A549 (cell line): ENCODE measurements around the gene PDE7B. TPM values are rescaled to one million over a fixed set of nuclear protein-coding genes. Genes with fewer than 3 reads are reported as not detected.

Experiments
- ATAC-seq, 2 experiments: fragments of 200-7000 bp in 1 of 2; fragments of >200 bp in 1 of 2; cut with Nextera tagmentation in 1 of 2; cut with Tn5 transposase in 1 of 2; 3 replicates each; pipeline versions ENCODE4 v1.8.0 to v1.9.1; 2018 to 2020; ENCODE audit warnings: mild to moderate bottlenecking in 1 of 2, moderate library complexity in 1 of 2
- CTCF ChIA-PET: fragments of 300-600 bp; sonication (Branson Sonifier 250); formaldehyde crosslinking; extraction: SDS; loops from one replicate; lab custom pipeline; 2021; ENCODE audit warnings: antibody characterized with exemption, inconsistent platforms; lab: Yijun Ruan, JAX
- POLR2A ChIA-PET: fragments of 350-600 bp; formaldehyde crosslinking; extraction: SDS; loops from one replicate; lab custom pipeline; 2021; ENCODE audit warnings: antibody characterized with exemption, inconsistent platforms; lab: Yijun Ruan, JAX
- DNase-seq, 2 experiments: peaks; one replicate each; pipeline versions ENCODE4 v3.0.0 to v3.0.0-alpha.2; 2011 to 2016; ENCODE audit warnings: low read depth in 1 of 2, low spot score in 1 of 2
- FAIRE-seq: peaks from 2 replicates; lab custom pipeline; 2011; peaks lifted over from hg19 to GRCh38; lab: Jason Lieb, UNC
- H3K27ac ChIP-seq, 2 experiments: fragments of >200 bp; sonication (Bioruptor Twin); formaldehyde crosslinking; 3 replicates each; pipeline ENCODE4 v1.5.1; 2016 to 2017
- H3K4me1 ChIP-seq: fragments of >200 bp; sonication (Bioruptor Twin); formaldehyde crosslinking; 3 replicates; pipeline ENCODE4 v1.6.1; 2016
- H3K4me2 ChIP-seq: fragments of >200 bp; sonication (Bioruptor Twin); formaldehyde crosslinking; 3 replicates; pipeline ENCODE4 v1.6.1; 2016
- H3K4me3 ChIP-seq: fragments of >200 bp; sonication (Bioruptor Twin); formaldehyde crosslinking; 3 replicates; pipeline ENCODE4 v1.5.1; 2016
- H3K9me3 ChIP-seq: fragments of >200 bp; sonication (Bioruptor Twin); formaldehyde crosslinking; 3 replicates; pipeline ENCODE4 v1.6.1; 2016
- CHD2 ChIP-seq: fragments of 150-350 bp; IDR thresholded peaks from 2 replicates; pipeline ENCODE4 v1.6.1; 2014; ENCODE audit warnings: low read length; ENCODE audit not compliant: partially characterized antibody
- EHMT2 ChIP-seq: fragments of 200-600 bp; sonication (generic); IDR thresholded peaks from 2 replicates; pipeline ENCODE4 v1.6.1; 2016; ENCODE audit warnings: antibody characterized with exemption, low read depth, mild to moderate bottlenecking, moderate library complexity
- ESRRA ChIP-seq: fragments of 150-350 bp; IDR thresholded peaks from 2 replicates; pipeline ENCODE4 v1.6.1; 2014; ENCODE audit warnings: mild to moderate bottlenecking, low read length, borderline replicate concordance
- FOSB ChIP-seq: fragments of 250-450 bp; sonication (Bioruptor Pico); IDR thresholded peaks from 2 replicates; pipeline ENCODE4 v1.5.0; 2020; ENCODE audit warnings: mild to moderate bottlenecking, moderate library complexity
- FOSL2 ChIP-seq, 2 experiments: fragments of 450-650 bp in 1 of 2; fragments of >200 bp in 1 of 2; sonication (Bioruptor Twin) in 1 of 2; formaldehyde crosslinking; IDR thresholded peaks; 2 replicates each; pipeline versions ENCODE4 v1.5.0 to v1.6.1; 2016 to 2020; ENCODE audit warnings: mild to moderate bottlenecking in 1 of 2, moderate library complexity in 1 of 2
- FOXS1 ChIP-seq: fragments of 250-450 bp; sonication (Bioruptor Pico); IDR thresholded peaks from 2 replicates; pipeline ENCODE4 v1.5.0; 2020; ENCODE audit warnings: mild to moderate bottlenecking, moderate library complexity
- GATA3 ChIP-seq: IDR thresholded peaks from 2 replicates; pipeline ENCODE4 v1.6.1; 2012; ENCODE audit warnings: borderline replicate concordance
- HEYL ChIP-seq: fragments of 250-450 bp; sonication (Bioruptor Pico); IDR thresholded peaks from 2 replicates; pipeline ENCODE4 v1.8.0; 2021; ENCODE audit warnings: mild to moderate bottlenecking, moderate library complexity
- JUNB ChIP-seq: fragments of >200 bp; sonication (Bioruptor Twin); formaldehyde crosslinking; IDR thresholded peaks from 2 replicates; pipeline ENCODE4 v1.6.1; 2016
- KDM1A ChIP-seq: fragments of 200-600 bp; sonication (generic); IDR thresholded peaks from 2 replicates; pipeline ENCODE4 v1.6.1; 2016; ENCODE audit warnings: low read depth, mild to moderate bottlenecking
- KDM5A ChIP-seq: fragments of 200-600 bp; sonication (generic); IDR thresholded peaks from 2 replicates; pipeline ENCODE4 v1.6.1; 2016; ENCODE audit warnings: antibody characterized with exemption, mild to moderate bottlenecking
- MAFK ChIP-seq: fragments of 450-650 bp; IDR thresholded peaks from 2 replicates; pipeline ENCODE4 v1.6.1; 2014; ENCODE audit not compliant: partially characterized antibody
- NFE2L2 ChIP-seq: fragments of 150-350 bp; conservative IDR thresholded peaks from 2 replicates; pipeline ENCODE4 v1.6.1; 2014; ENCODE audit warnings: low read length
- NPAS2 ChIP-seq: fragments of 250-450 bp; sonication (Bioruptor Pico); IDR thresholded peaks from 2 replicates; pipeline ENCODE4 v1.8.0; 2022; ENCODE audit warnings: mild to moderate bottlenecking, moderate library complexity, borderline replicate concordance
- NR3C1 ChIP-seq: fragments of >200 bp; sonication (Bioruptor Twin); formaldehyde crosslinking; IDR thresholded peaks from 3 replicates; pipeline ENCODE4 v1.6.1; 2017
- RAD21 ChIP-seq, 2 experiments: fragments of >200 bp in 1 of 2; sonication (Bioruptor Twin) in 1 of 2; formaldehyde crosslinking in 1 of 2; IDR thresholded peaks in 1 of 2; conservative IDR thresholded peaks in 1 of 2; 2 replicates in 1 of 2; 3 replicates in 1 of 2; pipeline ENCODE4 v1.6.1; 2012 to 2018; ENCODE audit warnings: inconsistent platforms in 1 of 2
- RARB ChIP-seq: fragments of 250-450 bp; sonication (Bioruptor Pico); IDR thresholded peaks from 2 replicates; pipeline ENCODE4 v1.8.0; 2021; ENCODE audit warnings: mild to moderate bottlenecking, moderate library complexity
- RCOR1 ChIP-seq: fragments of 150-350 bp; IDR thresholded peaks from 2 replicates; pipeline ENCODE4 v1.6.1; 2014; ENCODE audit warnings: antibody characterized with exemption, low read length, low read depth
- SREBF2 ChIP-seq: fragments of 450-650 bp; IDR thresholded peaks from 2 replicates; pipeline ENCODE4 v1.6.1; 2014; ENCODE audit warnings: mild to moderate bottlenecking, moderate library complexity
- ZC3H11A ChIP-seq: fragments of 450-650 bp; IDR thresholded peaks from 2 replicates; pipeline ENCODE4 v1.6.1; 2014; ENCODE audit warnings: antibody characterized with exemption, mild to moderate bottlenecking
- ZSCAN20 ChIP-seq: fragments of 250-450 bp; sonication (Bioruptor Pico); IDR thresholded peaks from 2 replicates; pipeline ENCODE4 v1.8.0; 2022; ENCODE audit warnings: mild to moderate bottlenecking, moderate library complexity
- WGBS: methylation state at CpG from one replicate; pipeline ENCODE4 v1.1.6; 2017; ENCODE audit errors: missing lambda C conversion rate; 5-methylcytosine and 5-hydroxymethylcytosine counted together
- polyA plus RNA-seq, 4 experiments: library from polyadenylated mRNA; depleted of rRNA in 3 of 4; stranded (reverse); fragments of >200 nt; fragmentation: RNase III in 1 of 4; extraction: RNeasy Plus Mini Kit Qiagen cat#74134 plus additional on column Dnase treatment in 1 of 4; gene quantifications; 2 replicates in 3 of 4; 3 replicates in 1 of 4; pipeline ENCODE4 v1.2.3, GENCODE V29; 2011 to 2017
- TF ChIP-seq, protein P1 (sequence below): fragments of >200 bp; sonication (Bioruptor Twin); formaldehyde crosslinking; IDR thresholded peaks from 3 replicates; pipeline ENCODE4 v1.6.1; 2016
- TF ChIP-seq, protein P2 (sequence below): IDR thresholded peaks from 2 replicates; pipeline ENCODE4 v1.6.1; 2012
- TF ChIP-seq, protein P3 (sequence below): fragments of 450-650 bp; IDR thresholded peaks from 2 replicates; pipeline ENCODE4 v1.6.1; 2014; ENCODE audit warnings: antibody characterized with exemption
- TF ChIP-seq, protein P4 (sequence below): fragments of 250-450 bp; sonication (Bioruptor Pico); IDR thresholded peaks from 2 replicates; pipeline ENCODE4 v1.5.0; 2021; ENCODE audit warnings: mild to moderate bottlenecking, moderate library complexity, borderline replicate concordance
- TF ChIP-seq, protein P5 (sequence below): fragments of 150-350 bp; IDR thresholded peaks from 2 replicates; pipeline ENCODE4 v1.6.1; 2014; ENCODE audit warnings: low read depth, mild to moderate bottlenecking, low read length
- TF ChIP-seq, protein P6 (sequence below): IDR thresholded peaks from 2 replicates; pipeline ENCODE4 v1.6.1; 2012; ENCODE audit warnings: low read depth, borderline replicate concordance
- TF ChIP-seq, protein P7 (sequence below): fragments of 250-450 bp; sonication (Bioruptor Pico); IDR thresholded peaks from 2 replicates; pipeline ENCODE4 v1.5.0; 2020; ENCODE audit warnings: low read depth, mild to moderate bottlenecking, moderate library complexity

PDE7B gene
- polyA plus RNA-seq, 2 of the 4 experiments (the other 2 are of a cell fraction) = 6.6 to 13.8 TPM

DNA sequence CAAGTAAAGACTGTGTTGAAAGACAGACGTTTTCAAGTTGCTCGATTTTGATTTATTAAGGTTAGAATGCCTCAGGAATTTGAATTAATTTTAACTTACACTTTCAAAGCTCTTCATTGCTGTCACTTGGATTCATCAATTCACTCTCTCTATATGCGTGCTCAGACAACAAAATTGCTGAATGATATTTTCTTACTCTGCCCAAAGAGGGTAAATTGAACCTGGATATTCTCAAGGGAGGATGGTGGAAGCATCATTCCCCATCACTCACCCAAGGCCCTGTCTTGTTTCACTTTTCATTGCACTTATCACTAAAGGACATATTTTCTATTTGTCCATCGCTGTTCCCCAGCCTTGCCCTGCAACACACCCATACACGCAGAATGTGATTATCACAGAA is 102.3 kb downstream of the PDE7B start:
- ATAC-seq (no peak), DNase-seq (no peak), FAIRE-seq (no peak)
- H3K4me1 ChIP-seq = peaks cover 3% of the 10 kb centered on the region; the same call in 2 of the 3 replicates
- H3K9me3 ChIP-seq = no peaks in the 10 kb centered on the region
- no peak overlapping the region for H3K4me3 ChIP-seq
- H3K4me2 ChIP-seq = no peak overlapping the region
- no peak overlapping the region for H3K27ac ChIP-seq
- TF ChIP-seq FOSL2 (IDR thresholded peaks at IDR 0.05) (no peak), FOSL2 (CRISPR knock-in tag; IDR thresholded peaks at IDR 0.05) (no peak), CHD2 (no peak), JUNB (no peak), KDM1A (no peak), MAFK (no peak), EHMT2 (no peak), HEYL (CRISPR knock-in tag) (no peak), SREBF2 (no peak), NFE2L2 (no peak), ZSCAN20 (no peak), ZC3H11A (no peak), RAD21 (conservative IDR thresholded peaks at IDR 0.05 in 1 of 2, IDR thresholded peaks at IDR 0.05 in 1 of 2) (no peak), FOXS1 (CRISPR knock-in tag) (no peak)
- TF ChIP-seq, protein P1, sequence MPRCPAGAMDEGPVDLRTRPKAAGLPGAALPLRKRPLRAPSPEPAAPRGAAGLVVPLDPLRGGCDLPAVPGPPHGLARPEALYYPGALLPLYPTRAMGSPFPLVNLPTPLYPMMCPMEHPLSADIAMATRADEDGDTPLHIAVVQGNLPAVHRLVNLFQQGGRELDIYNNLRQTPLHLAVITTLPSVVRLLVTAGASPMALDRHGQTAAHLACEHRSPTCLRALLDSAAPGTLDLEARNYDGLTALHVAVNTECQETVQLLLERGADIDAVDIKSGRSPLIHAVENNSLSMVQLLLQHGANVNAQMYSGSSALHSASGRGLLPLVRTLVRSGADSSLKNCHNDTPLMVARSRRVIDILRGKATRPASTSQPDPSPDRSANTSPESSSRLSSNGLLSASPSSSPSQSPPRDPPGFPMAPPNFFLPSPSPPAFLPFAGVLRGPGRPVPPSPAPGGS = no peak
- TF ChIP-seq, protein P2, sequence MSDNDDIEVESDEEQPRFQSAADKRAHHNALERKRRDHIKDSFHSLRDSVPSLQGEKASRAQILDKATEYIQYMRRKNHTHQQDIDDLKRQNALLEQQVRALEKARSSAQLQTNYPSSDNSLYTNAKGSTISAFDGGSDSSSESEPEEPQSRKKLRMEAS = no peak
- TF ChIP-seq, protein P3, sequence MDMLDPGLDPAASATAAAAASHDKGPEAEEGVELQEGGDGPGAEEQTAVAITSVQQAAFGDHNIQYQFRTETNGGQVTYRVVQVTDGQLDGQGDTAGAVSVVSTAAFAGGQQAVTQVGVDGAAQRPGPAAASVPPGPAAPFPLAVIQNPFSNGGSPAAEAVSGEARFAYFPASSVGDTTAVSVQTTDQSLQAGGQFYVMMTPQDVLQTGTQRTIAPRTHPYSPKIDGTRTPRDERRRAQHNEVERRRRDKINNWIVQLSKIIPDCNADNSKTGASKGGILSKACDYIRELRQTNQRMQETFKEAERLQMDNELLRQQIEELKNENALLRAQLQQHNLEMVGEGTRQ = no peak
- TF ChIP-seq, protein P4, sequence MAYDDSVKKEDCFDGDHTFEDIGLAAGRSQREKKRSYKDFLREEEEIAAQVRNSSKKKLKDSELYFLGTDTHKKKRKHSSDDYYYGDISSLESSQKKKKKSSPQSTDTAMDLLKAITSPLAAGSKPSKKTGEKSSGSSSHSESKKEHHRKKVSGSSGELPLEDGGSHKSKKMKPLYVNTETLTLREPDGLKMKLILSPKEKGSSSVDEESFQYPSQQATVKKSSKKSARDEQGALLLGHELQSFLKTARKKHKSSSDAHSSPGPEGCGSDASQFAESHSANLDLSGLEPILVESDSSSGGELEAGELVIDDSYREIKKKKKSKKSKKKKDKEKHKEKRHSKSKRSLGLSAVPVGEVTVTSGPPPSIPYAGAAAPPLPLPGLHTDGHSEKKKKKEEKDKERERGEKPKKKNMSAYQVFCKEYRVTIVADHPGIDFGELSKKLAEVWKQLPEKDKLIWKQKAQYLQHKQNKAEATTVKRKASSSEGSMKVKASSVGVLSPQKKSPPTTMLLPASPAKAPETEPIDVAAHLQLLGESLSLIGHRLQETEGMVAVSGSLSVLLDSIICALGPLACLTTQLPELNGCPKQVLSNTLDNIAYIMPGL = no peak
- TF ChIP-seq, protein P5, sequence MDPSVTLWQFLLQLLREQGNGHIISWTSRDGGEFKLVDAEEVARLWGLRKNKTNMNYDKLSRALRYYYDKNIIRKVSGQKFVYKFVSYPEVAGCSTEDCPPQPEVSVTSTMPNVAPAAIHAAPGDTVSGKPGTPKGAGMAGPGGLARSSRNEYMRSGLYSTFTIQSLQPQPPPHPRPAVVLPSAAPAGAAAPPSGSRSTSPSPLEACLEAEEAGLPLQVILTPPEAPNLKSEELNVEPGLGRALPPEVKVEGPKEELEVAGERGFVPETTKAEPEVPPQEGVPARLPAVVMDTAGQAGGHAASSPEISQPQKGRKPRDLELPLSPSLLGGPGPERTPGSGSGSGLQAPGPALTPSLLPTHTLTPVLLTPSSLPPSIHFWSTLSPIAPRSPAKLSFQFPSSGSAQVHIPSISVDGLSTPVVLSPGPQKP = no peak
- TF ChIP-seq, protein P6, sequence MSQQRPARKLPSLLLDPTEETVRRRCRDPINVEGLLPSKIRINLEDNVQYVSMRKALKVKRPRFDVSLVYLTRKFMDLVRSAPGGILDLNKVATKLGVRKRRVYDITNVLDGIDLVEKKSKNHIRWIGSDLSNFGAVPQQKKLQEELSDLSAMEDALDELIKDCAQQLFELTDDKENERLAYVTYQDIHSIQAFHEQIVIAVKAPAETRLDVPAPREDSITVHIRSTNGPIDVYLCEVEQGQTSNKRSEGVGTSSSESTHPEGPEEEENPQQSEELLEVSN = no peak
- TF ChIP-seq, protein P7, sequence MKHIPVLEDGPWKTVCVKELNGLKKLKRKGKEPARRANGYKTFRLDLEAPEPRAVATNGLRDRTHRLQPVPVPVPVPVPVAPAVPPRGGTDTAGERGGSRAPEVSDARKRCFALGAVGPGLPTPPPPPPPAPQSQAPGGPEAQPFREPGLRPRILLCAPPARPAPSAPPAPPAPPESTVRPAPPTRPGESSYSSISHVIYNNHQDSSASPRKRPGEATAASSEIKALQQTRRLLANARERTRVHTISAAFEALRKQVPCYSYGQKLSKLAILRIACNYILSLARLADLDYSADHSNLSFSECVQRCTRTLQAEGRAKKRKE (CRISPR knock-in tag) = no peak
- 73% methylated on average over 5 of the region's 5 CpGs for WGBS
- ChIA-PET POLR2A (no interaction called here), CTCF (interaction anchor here (1.0 kb wide), 1 partner anchor 9 kb away, joined by 4 read pairs; no protein-coding TSS in a partner anchor)

DNA sequence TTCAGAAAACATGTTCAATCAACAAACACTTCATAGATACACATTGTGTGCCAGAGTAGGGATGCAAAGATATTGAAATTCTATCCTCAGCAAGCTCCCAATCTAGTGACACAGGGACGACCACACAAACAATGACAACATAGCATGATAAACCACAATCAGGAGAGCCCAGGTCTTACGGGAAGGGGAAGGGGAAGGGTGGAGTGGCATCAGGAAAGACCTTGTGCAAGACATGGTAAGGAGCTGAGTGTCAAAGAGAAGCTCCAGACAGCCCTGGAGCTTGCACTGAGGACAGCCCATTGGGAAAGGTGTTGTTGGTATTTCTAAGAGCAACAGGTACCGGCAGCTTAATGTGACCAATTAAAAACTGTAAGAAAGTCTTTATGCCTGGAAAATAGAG is 103.6 kb downstream of the PDE7B start:
- ChIA-PET CTCF (interaction anchor here (0.7 to 0.8 kb wide), 2 partner anchors 14 to 271 kb away, joined by 3 read pairs; no protein-coding TSS in a partner anchor), POLR2A (no interaction called here)
- TF ChIP-seq RARB = no peak
- TF ChIP-seq FOXS1 (CRISPR knock-in tag) = no peak
- no peak for TF ChIP-seq FOSB (CRISPR knock-in tag)
- no peak for TF ChIP-seq KDM5A
- TF ChIP-seq, protein P5 = no peak
- no peak for TF ChIP-seq RCOR1
- TF ChIP-seq NR3C1 = no peak
- no peak for TF ChIP-seq ESRRA
- TF ChIP-seq GATA3 = no peak
- TF ChIP-seq NPAS2 (CRISPR knock-in tag) = no peak
- Histone ChIP-seq H3K27ac (no peak overlapping the region), H3K4me1 (peaks cover 15% of the 10 kb centered on the region), H3K4me3 (no peak overlapping the region), H3K9me3 (no peaks in the 10 kb centered on the region), H3K4me2 (no peak overlapping the region)
- FAIRE-seq = no peak
- ATAC-seq = no peak
- no peak for DNase-seq
- 85% methylated on average over 3 of the region's 3 CpGs for WGBS
